ENCODE measurements around the gene NR1I2.

NR1I2 gene

DNA sequence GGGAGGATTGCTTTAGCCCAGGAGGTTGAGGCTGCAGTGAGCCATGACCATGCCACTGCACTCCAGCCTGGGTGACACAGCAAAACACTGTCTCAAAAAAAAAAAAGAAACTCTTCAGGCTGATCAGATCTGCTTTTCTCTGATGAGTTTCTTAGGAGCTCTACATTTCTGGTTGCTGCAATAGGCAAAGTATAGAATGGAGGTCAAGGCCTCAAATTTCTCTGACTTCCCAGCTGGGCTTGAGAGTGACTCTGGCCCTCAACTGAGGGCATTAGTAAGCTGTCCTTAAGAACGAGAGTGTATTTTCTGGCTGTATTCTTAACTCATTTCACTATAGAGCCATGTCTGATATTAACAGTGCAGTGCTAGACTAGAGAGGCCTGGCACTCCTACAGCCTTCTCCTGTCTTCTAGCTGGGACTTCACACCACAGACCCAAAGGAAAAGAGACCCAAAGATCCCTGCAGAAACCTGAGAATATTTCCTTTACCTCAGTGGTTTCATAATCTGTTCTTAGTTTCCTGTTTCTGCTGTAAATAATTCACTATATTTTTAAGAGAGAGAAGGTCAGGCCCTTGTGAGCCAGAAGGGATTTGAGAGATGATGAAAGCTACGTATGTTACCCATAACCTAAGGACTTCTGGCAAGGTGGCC is 2.0 kb upstream of the NR1I2 start:
- DNase-seq (ENCODE audit: low read depth) = no peak

DNA sequence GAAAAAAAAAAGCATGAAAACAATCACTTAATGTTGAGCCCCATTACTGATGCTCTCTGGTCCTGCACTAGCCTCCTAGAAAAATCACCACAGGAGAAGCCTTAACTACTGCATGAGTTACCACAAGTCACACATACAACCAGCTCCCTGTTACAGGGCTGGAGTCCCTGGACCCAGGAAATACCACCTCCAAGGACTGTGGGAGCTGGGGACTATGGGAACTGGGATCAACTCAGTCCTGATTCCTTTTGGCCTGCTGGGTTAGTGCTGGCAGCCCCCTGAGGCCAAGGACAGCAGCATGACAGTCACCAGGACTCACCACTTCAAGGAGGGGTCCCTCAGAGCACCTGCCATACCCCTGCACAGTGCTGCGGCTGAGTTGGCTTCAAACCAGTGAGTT is 559 bp downstream of the NR1I2 start:
- no peak for DNase-seq (ENCODE audit: low read depth)

DNA sequence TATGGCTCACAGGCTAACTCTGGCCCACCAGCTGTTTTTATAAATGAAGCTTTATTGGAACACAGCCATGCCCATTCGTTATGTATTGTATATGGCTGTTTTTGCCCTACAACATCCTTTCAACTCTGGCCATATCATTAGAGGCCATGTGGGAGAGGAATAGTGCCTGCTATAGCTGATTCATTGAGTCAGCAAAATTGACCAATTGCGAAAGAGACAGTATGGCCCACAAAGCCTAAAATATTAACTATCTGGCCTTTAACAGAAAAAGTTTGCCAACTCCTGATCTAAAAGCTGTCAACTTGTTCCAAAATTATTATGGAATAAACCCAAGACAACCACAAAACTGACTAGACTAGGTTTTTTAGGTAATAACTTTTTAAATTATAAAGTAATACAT is 1.4 kb downstream of the NR1I2 start:
- DNase-seq (ENCODE audit: low read depth) = no peak

DNA sequence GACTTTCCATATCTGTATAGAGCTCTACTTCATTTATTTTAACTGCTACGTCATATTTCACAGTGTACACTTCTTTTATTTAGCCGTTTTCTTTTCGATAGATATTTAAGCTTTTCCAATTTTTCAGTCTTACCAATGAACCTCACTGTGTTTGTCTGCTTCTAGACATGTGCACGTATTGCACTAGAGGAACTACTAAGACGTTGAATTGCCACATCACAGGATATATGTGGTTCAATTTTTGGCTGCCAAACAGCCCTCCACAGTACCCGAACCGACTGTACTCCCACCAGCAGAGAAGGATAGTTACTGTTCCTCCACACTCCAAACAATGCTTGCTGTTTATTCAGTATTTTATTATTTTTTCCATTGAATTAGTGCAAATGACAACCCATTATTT is 2.0 kb downstream of the NR1I2 start:
- no peak for DNase-seq (ENCODE audit: low read depth)

DNA sequence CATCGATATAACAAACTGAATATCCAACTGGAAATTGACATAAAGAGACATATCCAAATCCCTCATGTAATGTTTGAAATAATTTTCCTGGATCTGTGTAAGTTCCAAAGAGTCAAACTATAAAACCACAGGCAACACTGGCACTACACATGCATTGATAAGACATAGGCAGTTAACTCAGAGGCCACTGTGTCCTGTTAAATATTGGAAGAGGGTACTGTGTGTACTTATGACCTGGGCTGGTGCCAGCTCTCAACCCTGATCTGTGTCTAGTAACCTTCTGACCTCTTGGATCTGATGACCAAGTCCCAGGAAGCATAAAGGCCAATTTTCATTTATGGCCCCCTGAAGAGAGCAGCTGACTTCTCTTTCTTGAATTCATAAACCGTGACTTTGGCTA is 4.5 kb downstream of the NR1I2 start:
- no peak for DNase-seq (ENCODE audit: low read depth)

DNA sequence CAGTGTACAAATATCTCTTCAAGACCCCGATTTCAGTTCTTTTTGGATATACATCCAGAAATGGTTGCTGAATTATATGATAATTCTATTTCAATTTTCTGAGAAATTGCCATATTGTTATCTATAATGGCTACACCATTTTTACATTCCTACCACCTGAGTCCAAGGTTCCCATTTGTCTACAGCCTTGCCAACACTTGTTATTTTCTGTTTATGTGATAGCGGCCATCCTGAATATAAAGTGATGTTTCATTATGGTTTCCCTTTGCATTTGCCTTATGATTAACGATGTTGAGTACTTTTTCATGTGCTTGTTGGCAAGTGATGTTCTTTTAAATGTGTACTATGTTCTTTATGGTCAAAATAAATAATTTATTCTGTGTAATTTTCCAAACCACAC is 8.5 kb downstream of the NR1I2 start:
- DNase-seq (ENCODE audit: low read depth) = no peak

DNA sequence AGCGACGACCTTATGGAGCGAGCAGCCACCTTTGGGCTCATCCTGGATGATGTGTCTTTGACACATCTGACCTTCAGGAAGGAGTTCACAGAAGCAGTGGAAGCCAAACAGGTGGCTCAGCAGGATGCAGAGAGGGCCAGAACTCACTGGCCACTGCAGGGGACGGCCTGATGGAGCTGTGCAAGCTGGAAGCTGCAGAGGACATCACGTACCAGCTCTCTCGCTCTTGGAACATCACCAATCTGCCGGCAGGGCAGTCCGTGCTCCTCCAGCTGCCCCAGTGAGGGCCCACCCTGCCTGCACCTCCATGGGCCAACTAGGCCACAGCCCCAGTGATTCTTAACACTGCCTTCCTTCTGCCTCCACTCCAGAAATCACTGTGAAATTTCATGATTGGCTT is 10.4 kb downstream of the NR1I2 start:
- no peak for DNase-seq (ENCODE audit: low read depth)

DNA sequence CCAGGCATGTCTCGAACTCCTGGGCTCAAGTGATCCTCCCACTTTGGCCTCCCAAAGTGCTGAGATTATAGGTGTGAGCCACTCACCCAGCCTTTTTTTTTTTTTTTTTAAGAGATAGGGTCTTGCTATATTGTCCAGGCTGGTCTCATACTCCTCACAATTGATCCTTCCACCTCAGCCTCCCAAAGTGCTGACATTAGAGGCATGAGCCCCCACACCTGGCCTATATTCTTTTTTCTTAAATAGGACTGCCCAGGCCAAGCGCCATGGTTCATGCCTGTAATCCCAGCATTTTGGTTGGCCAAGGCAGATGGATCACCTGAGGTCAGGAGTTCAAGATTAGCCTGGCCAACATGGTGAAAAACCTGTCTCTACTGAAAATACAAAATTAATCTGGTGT is 12.5 kb downstream of the NR1I2 start:
- DNase-seq (ENCODE audit: low read depth) = no peak

DNA sequence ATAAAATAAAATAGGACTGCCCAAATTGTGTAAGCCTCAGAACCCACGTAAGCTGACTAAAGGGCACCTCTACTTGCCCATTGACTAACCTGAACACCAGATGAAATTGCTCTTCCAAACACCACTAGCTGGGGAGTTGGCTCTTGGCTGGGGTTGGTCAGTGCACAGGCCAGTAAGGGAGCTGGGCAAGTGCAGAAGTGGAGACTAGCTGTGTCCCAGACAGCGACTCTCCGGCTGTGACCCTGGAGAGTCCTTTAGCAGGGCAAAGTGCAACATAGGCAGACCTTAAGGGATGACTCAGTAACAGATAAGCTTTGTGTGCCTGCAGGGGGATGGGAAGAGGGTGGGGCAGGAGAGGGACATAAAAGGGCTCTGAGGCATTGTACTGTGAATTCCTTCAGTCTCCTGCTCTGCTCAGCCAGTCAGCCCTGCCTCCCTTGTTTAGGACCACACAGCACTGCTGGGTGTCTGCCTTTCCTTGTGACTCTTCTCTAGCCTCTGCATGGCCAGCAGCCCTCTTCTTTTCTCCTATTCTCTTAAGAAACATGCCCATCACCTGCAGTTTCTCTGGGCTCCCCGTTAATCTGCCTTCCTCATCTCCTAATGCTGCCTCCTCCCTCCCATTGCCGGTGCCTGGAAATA is 13.2 kb downstream of the NR1I2 start:
- no peak for DNase-seq (ENCODE audit: low read depth)

DNA sequence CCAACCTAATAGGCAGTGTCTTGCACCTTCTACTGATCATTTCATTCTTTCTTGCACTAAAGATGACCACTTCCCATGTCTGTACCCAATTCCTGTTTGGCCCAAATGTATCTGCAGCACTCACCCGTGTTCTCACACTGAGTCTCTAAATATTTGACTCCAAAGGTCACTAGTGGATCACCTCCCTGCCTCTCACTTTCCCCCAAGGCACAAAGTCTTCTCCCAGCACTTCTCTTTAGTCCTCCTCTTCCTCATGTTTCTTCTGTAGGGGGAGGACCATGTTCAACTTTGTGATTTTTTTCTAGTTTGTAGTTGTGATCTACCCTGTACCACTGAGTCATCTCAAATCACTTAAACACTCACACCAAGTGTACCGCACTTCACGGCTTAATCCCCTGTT is 13.9 kb downstream of the NR1I2 start:
- DNase-seq (ENCODE audit: low read depth) = no peak

DNA sequence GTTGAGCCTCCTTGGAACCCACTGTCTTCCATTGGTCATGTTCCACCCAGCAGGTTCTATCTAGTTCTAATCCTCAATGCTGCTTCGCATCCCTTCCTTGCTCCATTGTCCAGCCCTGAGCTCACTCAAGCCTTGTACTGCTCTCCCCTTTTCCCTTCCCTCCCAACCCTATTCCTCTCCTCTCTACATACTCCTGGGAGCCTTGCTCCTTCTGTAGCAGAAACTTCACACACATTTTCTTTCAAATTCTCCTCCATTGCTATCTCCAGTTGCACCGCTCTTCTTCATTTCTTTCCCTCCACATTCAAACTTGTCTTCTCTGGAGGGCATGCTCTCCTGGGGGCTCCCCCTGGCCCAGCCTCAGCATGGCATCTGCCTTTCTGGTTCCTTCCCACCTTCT is 14.5 kb downstream of the NR1I2 start:
- DNase-seq (ENCODE audit: low read depth) = no peak

DNA sequence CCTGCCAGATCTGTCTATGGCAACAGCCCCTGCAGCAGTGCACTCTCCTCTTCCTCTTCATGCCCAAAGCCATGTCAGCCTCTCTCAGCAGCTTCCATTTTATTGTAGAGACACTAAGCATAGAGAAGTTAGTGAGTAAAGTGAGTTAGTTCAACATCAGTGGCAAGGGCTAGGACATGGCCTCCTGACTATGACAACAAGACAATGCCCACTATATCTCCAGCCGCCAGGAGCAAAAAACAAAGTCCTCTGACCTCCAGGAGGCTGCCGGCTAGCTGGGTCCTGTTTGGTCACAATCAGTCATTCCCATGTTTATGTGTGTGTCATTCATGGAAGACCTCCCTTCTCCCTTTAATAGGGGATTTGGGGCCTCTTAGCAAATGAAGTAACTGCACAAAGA is 14.9 kb downstream of the NR1I2 start:
- no peak for DNase-seq (ENCODE audit: low read depth)

DNA sequence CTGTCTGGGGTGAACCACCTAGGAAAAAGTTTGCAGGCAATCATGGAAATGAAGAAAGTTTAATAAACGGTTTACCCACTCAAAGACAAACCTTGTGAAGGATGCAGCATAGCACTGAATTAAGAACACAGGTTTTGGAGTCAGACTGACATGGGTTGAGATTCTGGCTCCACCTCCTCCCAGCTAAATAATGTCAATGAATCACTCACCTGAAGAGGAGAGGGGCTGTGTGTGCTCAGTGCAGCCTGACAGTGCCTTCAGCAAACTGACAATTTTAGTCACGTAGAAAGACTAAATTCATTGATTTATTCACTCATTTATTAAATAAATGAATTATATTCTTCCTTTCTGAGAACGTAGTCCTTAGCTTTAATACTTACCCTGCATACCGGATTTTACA is 18.9 kb downstream of the NR1I2 start:
- DNase-seq (ENCODE audit: low read depth) = no peak

DNA sequence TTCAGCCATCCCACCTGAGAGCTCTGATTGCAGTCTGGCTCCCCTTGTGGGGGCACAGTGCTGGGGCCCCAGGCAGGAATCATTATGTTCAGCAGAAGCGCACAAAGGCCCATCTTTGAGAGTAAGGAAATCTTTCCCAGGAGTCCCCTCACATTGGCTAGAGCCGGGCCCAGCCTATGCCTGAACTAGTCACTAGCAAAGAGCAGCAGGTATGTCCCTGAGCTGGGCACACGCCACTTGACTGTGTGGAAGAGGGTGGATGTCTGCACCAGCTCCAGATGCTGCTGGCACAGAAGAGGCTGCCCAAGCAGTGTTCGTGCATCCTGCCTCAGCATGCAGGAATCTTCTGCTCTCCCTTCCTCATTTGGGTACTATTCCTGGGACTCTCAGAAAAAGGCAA is 26.3 kb downstream of the NR1I2 start:
- DNase-seq (ENCODE audit: low read depth) = no peak

DNA sequence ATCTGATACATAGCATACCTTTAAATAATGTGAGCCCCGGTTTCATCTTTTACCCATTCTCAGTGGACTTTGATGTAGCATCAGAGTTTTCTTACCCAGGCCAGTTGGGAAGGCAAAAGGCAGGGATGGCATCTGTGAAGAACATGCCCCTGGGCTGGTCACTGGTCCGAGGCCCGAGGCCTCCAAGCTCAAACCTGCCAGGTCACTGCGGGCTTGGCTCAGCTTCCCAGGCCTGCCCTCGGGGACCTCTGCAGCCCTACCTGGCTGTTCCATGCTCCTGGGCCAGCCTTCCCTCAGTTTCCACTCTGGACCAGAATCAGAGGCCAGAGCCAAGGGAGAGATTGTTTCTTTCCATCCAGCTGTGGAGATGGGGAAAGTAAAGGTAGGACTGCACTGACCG is 26.9 kb downstream of the NR1I2 start:
- no peak for DNase-seq (ENCODE audit: low read depth)

DNA sequence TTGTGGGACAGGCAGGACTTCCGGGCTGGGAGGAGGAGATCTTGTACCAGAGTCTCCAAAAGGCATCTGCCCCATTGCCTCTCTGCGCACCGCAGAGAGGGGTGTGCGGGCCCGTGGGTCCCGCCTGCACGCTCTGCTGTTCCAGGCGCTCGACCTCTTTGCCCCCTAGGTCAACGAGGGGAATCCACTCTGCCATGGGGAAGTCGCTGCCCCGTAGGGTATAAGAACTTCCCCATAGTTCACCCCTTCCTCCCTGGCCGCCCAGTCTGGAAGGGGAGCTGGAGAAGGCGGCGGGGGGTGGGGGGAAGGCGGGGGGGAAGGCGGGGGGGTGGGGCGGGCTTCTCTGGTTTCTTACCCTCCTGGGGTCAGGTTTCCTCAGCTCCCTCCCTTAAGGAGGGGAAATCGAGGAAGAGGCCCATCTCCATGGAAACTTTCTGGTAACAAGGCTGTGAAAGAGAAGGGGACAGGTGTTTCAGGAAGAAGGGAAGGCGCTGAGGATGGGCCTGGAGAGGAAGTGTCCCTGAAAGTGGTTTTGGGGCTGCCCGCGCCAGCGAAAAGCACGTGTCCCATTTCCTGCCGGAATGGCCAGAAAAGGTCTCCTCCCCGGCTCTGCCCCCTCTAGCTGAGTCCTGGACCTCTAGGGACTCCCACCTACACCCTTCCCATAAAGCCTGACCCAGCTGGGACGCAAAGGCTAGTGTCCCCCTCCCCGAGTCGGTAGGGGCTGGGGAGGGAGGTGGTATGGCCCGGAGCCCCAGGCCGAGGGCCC is 27.5 kb downstream of the NR1I2 start:
- no peak for DNase-seq (ENCODE audit: low read depth)

DNA sequence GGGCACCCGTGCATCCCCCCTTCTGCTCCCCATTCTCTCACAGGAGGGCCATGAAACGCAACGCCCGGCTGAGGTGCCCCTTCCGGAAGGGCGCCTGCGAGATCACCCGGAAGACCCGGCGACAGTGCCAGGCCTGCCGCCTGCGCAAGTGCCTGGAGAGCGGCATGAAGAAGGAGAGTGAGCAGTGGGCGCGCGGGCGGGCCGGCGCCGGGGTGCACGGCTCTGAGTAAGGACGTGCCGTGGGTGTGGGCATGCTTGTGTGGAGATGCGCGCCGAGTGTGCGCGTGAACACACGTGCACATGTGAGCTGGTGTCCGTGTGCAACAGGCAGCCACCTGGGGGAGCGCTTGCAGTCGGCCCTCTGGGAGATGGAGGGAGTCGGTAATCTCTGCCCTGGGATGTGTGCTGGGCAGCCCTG is 28.1 kb downstream of the NR1I2 start:
- DNase-seq (ENCODE audit: low read depth) = no peak

DNA sequence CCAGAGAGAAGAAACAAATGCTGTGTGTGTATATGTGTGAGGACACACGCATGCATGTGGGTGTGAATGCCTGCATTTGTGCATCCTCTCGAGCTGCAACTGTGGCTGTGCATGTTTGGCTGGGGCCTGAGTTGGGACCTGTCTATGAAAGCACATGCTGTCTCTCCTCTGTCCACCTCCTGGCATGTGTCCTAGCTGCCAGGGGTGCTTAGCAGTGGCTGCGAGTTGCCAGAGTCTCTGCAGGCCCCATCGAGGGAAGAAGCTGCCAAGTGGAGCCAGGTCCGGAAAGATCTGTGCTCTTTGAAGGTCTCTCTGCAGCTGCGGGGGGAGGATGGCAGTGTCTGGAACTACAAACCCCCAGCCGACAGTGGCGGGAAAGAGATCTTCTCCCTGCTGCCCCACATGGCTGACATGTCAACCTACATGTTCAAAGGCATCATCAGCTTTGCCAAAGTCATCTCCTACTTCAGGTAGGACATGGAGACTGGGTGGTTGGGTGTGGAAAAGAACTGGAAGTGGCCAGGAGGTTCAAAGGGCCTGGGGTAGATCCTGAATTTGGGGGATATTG is 30.7 kb downstream of the NR1I2 start:
- no peak for DNase-seq (ENCODE audit: low read depth)

DNA sequence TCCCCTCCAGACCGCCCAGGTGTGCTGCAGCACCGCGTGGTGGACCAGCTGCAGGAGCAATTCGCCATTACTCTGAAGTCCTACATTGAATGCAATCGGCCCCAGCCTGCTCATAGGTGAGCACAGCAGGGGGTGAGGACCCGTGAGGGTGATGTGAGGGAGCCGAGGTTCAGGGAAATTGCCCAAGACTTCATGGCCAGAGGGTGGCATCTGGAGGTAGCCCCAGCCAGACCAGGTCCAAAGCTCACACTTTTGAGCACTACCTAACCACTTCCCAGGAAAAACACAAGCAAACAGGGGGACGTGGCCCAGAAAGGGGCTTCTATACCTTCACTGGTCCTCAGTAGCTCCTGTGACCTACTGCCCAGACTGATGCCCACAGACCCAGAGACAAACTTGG is 33.8 kb downstream of the NR1I2 start:
- DNase-seq (ENCODE audit: low read depth) = no peak

DNA sequence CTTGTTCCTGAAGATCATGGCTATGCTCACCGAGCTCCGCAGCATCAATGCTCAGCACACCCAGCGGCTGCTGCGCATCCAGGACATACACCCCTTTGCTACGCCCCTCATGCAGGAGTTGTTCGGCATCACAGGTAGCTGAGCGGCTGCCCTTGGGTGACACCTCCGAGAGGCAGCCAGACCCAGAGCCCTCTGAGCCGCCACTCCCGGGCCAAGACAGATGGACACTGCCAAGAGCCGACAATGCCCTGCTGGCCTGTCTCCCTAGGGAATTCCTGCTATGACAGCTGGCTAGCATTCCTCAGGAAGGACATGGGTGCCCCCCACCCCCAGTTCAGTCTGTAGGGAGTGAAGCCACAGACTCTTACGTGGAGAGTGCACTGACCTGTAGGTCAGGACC is 35.2 kb downstream of the NR1I2 start:
- DNase-seq (ENCODE audit: low read depth) = no peak

DNA sequence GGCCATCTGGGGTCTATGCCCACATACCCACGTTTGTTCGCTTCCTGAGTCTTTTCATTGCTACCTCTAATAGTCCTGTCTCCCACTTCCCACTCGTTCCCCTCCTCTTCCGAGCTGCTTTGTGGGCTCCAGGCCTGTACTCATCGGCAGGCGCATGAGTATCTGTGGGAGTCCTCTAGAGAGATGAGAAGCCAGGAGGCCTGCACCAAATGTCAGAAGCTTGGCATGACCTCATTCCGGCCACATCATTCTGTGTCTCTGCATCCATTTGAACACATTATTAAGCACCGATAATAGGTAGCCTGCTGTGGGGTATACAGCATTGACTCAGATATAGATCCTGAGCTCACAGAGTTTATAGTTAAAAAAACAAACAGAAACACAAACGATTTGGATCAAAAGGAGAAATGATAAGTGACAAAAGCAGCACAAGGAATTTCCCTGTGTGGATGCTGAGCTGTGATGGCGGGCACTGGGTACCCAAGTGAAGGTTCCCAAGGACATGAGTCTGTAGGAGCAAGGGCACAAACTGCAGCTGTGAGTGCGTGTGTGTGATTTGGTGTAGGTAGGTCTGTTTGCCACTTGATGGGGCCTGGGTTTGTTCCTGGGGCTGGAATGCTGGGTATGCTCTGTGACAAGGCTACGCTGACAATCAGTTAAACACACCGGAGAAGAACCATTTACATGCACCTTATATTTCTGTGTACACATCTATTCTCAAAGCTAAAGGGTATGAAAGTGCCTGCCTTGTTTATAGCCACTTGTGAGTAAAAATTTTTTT is 35.9 kb downstream of the NR1I2 start:
- DNase-seq (ENCODE audit: low read depth) = no peak

DNA sequence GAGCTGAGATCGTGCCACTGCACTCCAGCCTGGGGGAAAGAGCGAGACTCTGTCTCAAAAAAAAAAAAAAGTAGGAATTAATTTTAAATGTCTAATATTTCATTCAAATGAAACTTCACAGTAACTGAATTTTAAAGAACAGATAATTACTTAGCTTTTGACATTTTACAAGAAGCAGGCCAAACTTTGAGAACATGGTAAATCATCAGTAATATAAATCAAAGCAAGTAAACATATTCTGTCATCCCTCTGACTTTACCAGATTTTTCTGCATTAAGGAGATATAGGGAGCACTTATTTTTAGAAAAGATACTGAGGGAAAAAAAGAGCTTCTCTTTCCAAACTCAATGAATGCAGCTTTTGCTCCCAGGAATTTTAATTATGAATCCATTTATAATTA is 37.0 kb downstream of the NR1I2 start:
- DNase-seq (ENCODE audit: low read depth) = no peak
